Measurements from ENCODE around the gene TIA1.
"Not testable (repeated sequence)": the region's sequence is repeated elsewhere in the genome, so short reads cannot be mapped to it uniquely, and the experiment has no call there.

Gene TIA1

GRCh38 chr2:70188460-70188859 is 60.0 kb downstream of the TIA1 start:
- Histone ChIP-seq H2AFZ (ENCODE audit: low read depth, low read length) (no peak overlapping the region), H3K4me3 (ENCODE audit: low read length) (no peak overlapping the region), H3K79me2 (ENCODE audit: low read length) (peaks cover 8% of the 10 kb centered on the region), H3K9me3 (ENCODE audit: insufficient read depth, low read length) (no peaks in the 10 kb centered on the region), H3K27ac (ENCODE audit: low read length) (no peak overlapping the region), H3K27me3 (ENCODE audit: low read depth, low read length) (no peaks in the 10 kb centered on the region), H3K4me1 (ENCODE audit: low read length) (peaks cover 7% of the 10 kb centered on the region; the same call in 1 of the 2 replicates), H3K36me3 (replicated peaks; ENCODE audit: low read depth, low read length) (no peaks in the 10 kb centered on the region), H3K9ac (ENCODE audit: low read length) (no peak overlapping the region), H4K20me1 (ENCODE audit: insufficient read depth, low read length) (no peaks in the 10 kb centered on the region), H3K4me2 (ENCODE audit: low read length) (no peak overlapping the region)
- TF ChIP-seq CTCF (IDR thresholded peaks at IDR 0.05; ENCODE audit: low read depth, low read length) (no peak), EZH2phosphoT487 (IDR thresholded peaks at IDR 0.05; ENCODE audit: low read depth) (no peak)

GRCh38 chr2:70187170-70187569 is 61.3 kb downstream of the TIA1 start:
- not testable (repeated sequence) for H3K9me3 ChIP-seq (ENCODE audit: insufficient read depth, low read length); H3K4me1 ChIP-seq (ENCODE audit: low read length); H3K9ac ChIP-seq (ENCODE audit: low read length); H3K79me2 ChIP-seq (ENCODE audit: low read length); H4K20me1 ChIP-seq (ENCODE audit: insufficient read depth, low read length); H3K27me3 ChIP-seq (ENCODE audit: low read depth, low read length); H3K4me2 ChIP-seq (ENCODE audit: low read length); H3K27ac ChIP-seq (ENCODE audit: low read length); H2AFZ ChIP-seq (ENCODE audit: low read depth, low read length); H3K36me3 ChIP-seq (replicated peaks; ENCODE audit: low read depth, low read length); H3K4me3 ChIP-seq (ENCODE audit: low read length)

- Histone ChIP-seq H3K9ac (ENCODE audit: low read length) (no peak overlapping the region), H3K4me2 (ENCODE audit: low read length) (no peak overlapping the region), H3K27ac (ENCODE audit: low read length) (no peak overlapping the region), H2AFZ (ENCODE audit: low read depth, low read length) (no peak overlapping the region), H4K20me1 (ENCODE audit: insufficient read depth, low read length) (no peaks in the 10 kb centered on the region), H3K36me3 (replicated peaks; ENCODE audit: low read depth, low read length) (no peaks in the 10 kb centered on the region), H3K9me3 (ENCODE audit: insufficient read depth, low read length) (no peaks in the 10 kb centered on the region), H3K79me2 (ENCODE audit: low read length) (no peaks in the 10 kb centered on the region), H3K4me3 (ENCODE audit: low read length) (no peak overlapping the region), H3K4me1 (ENCODE audit: low read length) (no peaks in the 10 kb centered on the region), H3K27me3 (ENCODE audit: low read depth, low read length) (no peaks in the 10 kb centered on the region)
- no peak for TF ChIP-seq CTCF (IDR thresholded peaks at IDR 0.05; ENCODE audit: low read depth, low read length)
Observed at GRCh38 chr2:70182689-70183088, 65.7 kb downstream of the TIA1 start.

GRCh38 chr2:70181363-70181956 is 67.0 kb downstream of the TIA1 start:
- H3K9ac ChIP-seq (ENCODE audit: low read length) = no peak overlapping the region
- no peak overlapping the region for H2AFZ ChIP-seq (ENCODE audit: low read depth, low read length)
- H3K9me3 ChIP-seq (ENCODE audit: insufficient read depth, low read length) = no peaks in the 10 kb centered on the region
- no peak for TF ChIP-seq EZH2phosphoT487 (IDR thresholded peaks at IDR 0.05; ENCODE audit: low read depth)
- TF ChIP-seq CTCF (IDR thresholded peaks at IDR 0.05; ENCODE audit: low read depth, low read length) = no peak
- no peaks in the 10 kb centered on the region for H3K4me1 ChIP-seq (ENCODE audit: low read length)
- H3K27ac ChIP-seq (ENCODE audit: low read length) = no peak overlapping the region
- H3K4me2 ChIP-seq (ENCODE audit: low read length) = no peak overlapping the region
- H3K4me3 ChIP-seq (ENCODE audit: low read length) = no peak overlapping the region
- no peaks in the 10 kb centered on the region for H3K79me2 ChIP-seq (ENCODE audit: low read length)
- no peaks in the 10 kb centered on the region for H4K20me1 ChIP-seq (ENCODE audit: insufficient read depth, low read length)
- no peaks in the 10 kb centered on the region for H3K27me3 ChIP-seq (ENCODE audit: low read depth, low read length)
- H3K36me3 ChIP-seq (replicated peaks; ENCODE audit: low read depth, low read length) = no peaks in the 10 kb centered on the region

- no peaks in the 10 kb centered on the region for H4K20me1 ChIP-seq (ENCODE audit: insufficient read depth, low read length)
- no peak overlapping the region for H3K27ac ChIP-seq (ENCODE audit: low read length)
- TF ChIP-seq EZH2phosphoT487 (IDR thresholded peaks at IDR 0.05; ENCODE audit: low read depth) (no peak), CTCF (IDR thresholded peaks at IDR 0.05; ENCODE audit: low read depth, low read length) (no peak)
- no peak overlapping the region for H2AFZ ChIP-seq (ENCODE audit: low read depth, low read length)
- H3K9me3 ChIP-seq (ENCODE audit: insufficient read depth, low read length) = no peaks in the 10 kb centered on the region
- H3K9ac ChIP-seq (ENCODE audit: low read length) = no peak overlapping the region
- H3K79me2 ChIP-seq (ENCODE audit: low read length) = no peaks in the 10 kb centered on the region
- no peaks in the 10 kb centered on the region for H3K4me1 ChIP-seq (ENCODE audit: low read length)
- H3K36me3 ChIP-seq (replicated peaks; ENCODE audit: low read depth, low read length) = peaks cover 3% of the 10 kb centered on the region
- H3K4me2 ChIP-seq (ENCODE audit: low read length) = no peak overlapping the region
- no peak overlapping the region for H3K4me3 ChIP-seq (ENCODE audit: low read length)
- H3K27me3 ChIP-seq (ENCODE audit: low read depth, low read length) = no peaks in the 10 kb centered on the region
Observed at GRCh38 chr2:70173520-70173919, 74.9 kb downstream of the TIA1 start.

- not testable (repeated sequence) for H2AFZ ChIP-seq (ENCODE audit: low read depth, low read length); H3K36me3 ChIP-seq (replicated peaks; ENCODE audit: low read depth, low read length); H4K20me1 ChIP-seq (ENCODE audit: insufficient read depth, low read length); H3K4me3 ChIP-seq (ENCODE audit: low read length); H3K9me3 ChIP-seq (ENCODE audit: insufficient read depth, low read length); H3K9ac ChIP-seq (ENCODE audit: low read length); H3K79me2 ChIP-seq (ENCODE audit: low read length); H3K27ac ChIP-seq (ENCODE audit: low read length); H3K4me2 ChIP-seq (ENCODE audit: low read length); H3K4me1 ChIP-seq (ENCODE audit: low read length); H3K27me3 ChIP-seq (ENCODE audit: low read depth, low read length)
Observed at GRCh38 chr2:70169654-70170245, 78.7 kb downstream of the TIA1 start.
